HepG2 (cell line): Measurements from ENCODE around the gene POP7. TPM values are rescaled to one million over a fixed set of nuclear protein-coding genes. Genes with fewer than 3 reads are reported as not detected.

Source experiments
- ATAC-seq: fragments of 200-7000 bp; cut with Tn5 transposase; 3 replicates; pipeline ENCODE4 v1.9.1; 2020; ENCODE audit warnings: mild to moderate bottlenecking, moderate library complexity
- BruUV-seq: library from RNA; stranded (reverse); fragments of 400-500 nt; replicated peaks from 2 replicates; lab custom pipeline; 2021; lab: Mats Ljungman, UMichigan
- CTCF ChIA-PET: fragments of 300-600 bp; formaldehyde crosslinking; extraction: SDS; loops from one replicate; lab custom pipeline; 2021; ENCODE audit warnings: low total read pairs, inconsistent platforms, low intra/inter-chr PET ratio; lab: Yijun Ruan, JAX
- POLR2A ChIA-PET: fragments of 350-600 bp; sonication (Branson Sonifier 250); formaldehyde crosslinking; loops from one replicate; lab custom pipeline; 2020; ENCODE audit warnings: antibody characterized with exemption, inconsistent platforms; lab: Yijun Ruan, JAX
- DNase-seq: peaks from one replicate; pipeline ENCODE4 v3.0.0-alpha.2; 2015; ENCODE audit warnings: low spot score
- FAIRE-seq: peaks from 3 replicates; lab custom pipeline; 2011; peaks lifted over from hg19 to GRCh38; lab: Jason Lieb, UNC
- H2AFZ ChIP-seq: one replicate; pipeline ENCODE4 v1.6.1; 2011; ENCODE audit warnings: low read length, inconsistent platforms
- H3K27ac ChIP-seq: fragments of 300-600 bp; 3 replicates; pipeline ENCODE4 v1.8.0; 2011; ENCODE audit warnings: mixed run types, mild to moderate bottlenecking, mixed read lengths, low read length, inconsistent platforms; ENCODE audit not compliant: insufficient read depth; ENCODE audit errors: extremely low read length
- H3K27me3 ChIP-seq, 2 experiments: fragments of 200-600 bp in 1 of 2; 2 replicates in 1 of 2; 3 replicates in 1 of 2; pipeline versions ENCODE4 v1.6.0 to v1.8.0; 2011; ENCODE audit warnings: low read length in 2 of 2, mild to moderate bottlenecking in 2 of 2, moderate library complexity in 2 of 2, inconsistent platforms in 1 of 2; ENCODE audit not compliant: insufficient read depth in 2 of 2, control insufficient read depth in 1 of 2
- H3K36me3 ChIP-seq, 2 experiments: fragments of 200-600 bp in 1 of 2; replicated peaks in 1 of 2; 2 replicates in 1 of 2; 3 replicates in 1 of 2; pipeline versions ENCODE4 v1.5.1 to v1.8.0; 2011; ENCODE audit warnings: low read length in 2 of 2, inconsistent platforms in 1 of 2; ENCODE audit not compliant: insufficient read depth in 2 of 2, control insufficient read depth in 1 of 2
- H3K4me1 ChIP-seq: 2 replicates; pipeline ENCODE4 v1.5.1; 2012; ENCODE audit warnings: low read length, inconsistent platforms; ENCODE audit not compliant: insufficient read depth
- H3K4me2 ChIP-seq: 2 replicates; pipeline ENCODE4 v1.6.0; 2011; ENCODE audit warnings: low read depth, low read length, inconsistent platforms
- H3K4me3 ChIP-seq, 3 experiments: fragments of 200-600 bp in 1 of 3; sonication (generic), shearing (Covaris generic) in 1 of 3; replicated peaks in 1 of 3; 2 replicates each; pipeline ENCODE4 v1.5.1; 2011 to 2016; ENCODE audit warnings: low read length in 3 of 3, inconsistent platforms in 2 of 3, low read depth in 2 of 3, mild to moderate bottlenecking in 2 of 3, control low read depth in 1 of 3, mixed read lengths in 1 of 3; ENCODE audit not compliant: insufficient read depth in 1 of 3
- H3K79me2 ChIP-seq: one replicate; pipeline ENCODE4 v1.6.1; 2011; ENCODE audit warnings: low read length, inconsistent platforms; ENCODE audit not compliant: insufficient read depth
- H3K9ac ChIP-seq: 2 replicates; pipeline ENCODE4 v1.6.0; 2011; ENCODE audit warnings: mild to moderate bottlenecking, low read depth, low read length, inconsistent platforms; ENCODE audit not compliant: insufficient read depth
- H3K9me3 ChIP-seq: 2 replicates; pipeline ENCODE4 v1.5.1; 2012; ENCODE audit warnings: mild to moderate bottlenecking, low read length
- H4K20me1 ChIP-seq: 2 replicates; pipeline ENCODE4 v1.6.0; 2011; ENCODE audit warnings: inconsistent platforms, mild to moderate bottlenecking, low read length, moderate library complexity; ENCODE audit not compliant: insufficient read depth
- AGO2 ChIP-seq: fragments of 200-400 bp; formaldehyde crosslinking; optimal IDR thresholded peaks from 2 replicates; pipeline ENCODE3; 2017; ENCODE audit warnings: mild to moderate bottlenecking, low read depth, low read length, moderate library complexity
- HIVEP1 ChIP-seq: sonication (generic); formaldehyde crosslinking; IDR thresholded peaks from 2 replicates; pipeline ENCODE4 v1.4.0; 2020; ENCODE audit warnings: mild to moderate bottlenecking, missing genetic modification reagents
- PAX8 ChIP-seq: sonication (generic); formaldehyde crosslinking; IDR thresholded peaks from 2 replicates; pipeline ENCODE4 v1.8.0; 2022; ENCODE audit warnings: mild to moderate bottlenecking, missing genetic modification reagents, borderline replicate concordance
- TOPORS ChIP-seq: sonication (generic); formaldehyde crosslinking; IDR thresholded peaks from 2 replicates; pipeline ENCODE4 v1.8.0; 2023; ENCODE audit warnings: mild to moderate bottlenecking, missing genetic modification reagents
- XRCC5 ChIP-seq: fragments of 200-400 bp; formaldehyde crosslinking; optimal IDR thresholded peaks from 2 replicates; pipeline ENCODE3; 2017; ENCODE audit warnings: mild to moderate bottlenecking, low read length
- ZNF652 ChIP-seq: IDR thresholded peaks from 2 replicates; pipeline ENCODE4 v1.6.1; 2016; ENCODE audit warnings: low read depth, borderline replicate concordance
- ZNF672 ChIP-seq: sonication (generic); formaldehyde crosslinking; IDR thresholded peaks from 2 replicates; pipeline ENCODE4 v1.8.1; 2022; ENCODE audit warnings: missing genetic modification reagents
- ZNF710 ChIP-seq: sonication (generic); formaldehyde crosslinking; IDR thresholded peaks from 2 replicates; pipeline ENCODE4 v1.5.0; 2020; ENCODE audit warnings: mild to moderate bottlenecking, missing genetic modification reagents, borderline replicate concordance
- WGBS: methylation state at CpG from one replicate; pipeline ENCODE4 v1.1.6; 2017; ENCODE audit warnings: low lambda C conversion rate; 5-methylcytosine and 5-hydroxymethylcytosine counted together
- in situ Hi-C: cut with HindIII; loops from 2 replicates; pipeline ENCODE4 v1.10.0; 2017; ENCODE audit warnings: low pct_unique_long_range_greater_than_20kb; ENCODE audit not compliant: extremely low pct_ligation_motif_present
- intact Hi-C: fragments of 100-400 bp; cut with micrococcal nuclease; formaldehyde crosslinking; loops from one replicate; pipeline ENCODE4 v1.10.0; 2022; ENCODE audit not compliant: unreplicated experiment
- polyA plus RNA-seq, 8 experiments: library from polyadenylated mRNA; depleted of rRNA in 3 of 8; stranded (reverse) in 7 of 8; unstranded in 1 of 8; fragments of >200 nt; fragmentation: Illumina TruSeq in 4 of 8; extraction: Trizol in 4 of 8; gene quantifications; 2 replicates each; pipeline versions ENCODE4 v1.2.1 to v1.2.3, GENCODE V29; 2011 to 2016; ENCODE audit warnings: low read depth in 4 of 8, missing spikeins in 1 of 8, mixed read lengths in 1 of 8; ENCODE audit not compliant: insufficient read depth in 1 of 8
- total RNA-seq, 5 experiments: library from RNA; depleted of rRNA; stranded (reverse); fragments of >200 nt; fragmentation: Illumina TruSeq; extraction: Trizol; gene quantifications; 2 replicates each; pipeline ENCODE4 v1.2.3, GENCODE V29; 2016; ENCODE audit warnings: low read depth in 1 of 5

POP7 gene
- total and polyA plus RNA-seq, 2 of the 13 experiments (the other 11 are each of a cell fraction or from before 2014, with no cell fraction given) = 63.9 to 91.1 TPM

DNA sequence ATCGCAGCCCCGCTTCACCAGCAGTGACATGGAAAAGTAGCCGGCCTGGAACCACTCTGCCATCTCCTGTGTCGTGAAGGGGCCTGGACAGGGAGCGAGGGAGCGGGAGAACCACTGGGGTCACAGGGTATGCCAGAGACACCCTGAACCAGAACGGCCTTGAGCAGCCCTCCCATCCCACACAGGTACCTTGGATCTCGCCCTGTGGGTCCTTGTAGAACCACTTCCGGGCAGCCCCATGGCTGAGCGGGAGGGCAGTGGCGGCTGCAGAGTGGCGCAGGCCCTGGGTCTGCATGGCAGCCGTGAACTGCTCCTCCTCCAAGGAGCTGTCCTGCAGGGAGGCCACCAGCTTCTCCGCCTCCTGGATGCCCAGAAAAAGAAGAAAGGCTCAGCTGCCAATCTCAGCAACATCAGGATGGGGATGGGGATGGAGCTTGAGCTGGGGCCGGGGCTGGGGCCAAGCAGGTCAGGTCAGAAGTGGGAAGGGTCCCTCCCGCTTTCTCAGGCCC lies 21.3 kb upstream of the POP7 start:
- no peaks in the 10 kb centered on the region for H3K27me3 ChIP-seq
- DNase-seq (no peak), ATAC-seq (no peak), FAIRE-seq (no peak)
- intact Hi-C loops (no loop called here), in situ Hi-C loops (no loop called here)
- H3K9me3 ChIP-seq = no peaks in the 10 kb centered on the region
- POLR2A ChIA-PET = no interaction called here
- H3K36me3 ChIP-seq = peaks cover 49 to 73% of the 10 kb centered on the region in 2 experiments
- WGBS = 99% methylated on average over 12 of the region's 16 CpGs
- no TSS peak for BruUV-seq
- CTCF ChIA-PET = no interaction called here
- no peak overlapping the region for H3K9ac ChIP-seq
- peaks cover 13% of the 10 kb centered on the region; the same call in 1 of the 2 replicates for H4K20me1 ChIP-seq
- H3K27ac ChIP-seq = no peak overlapping the region
- no peak overlapping the region for H2AFZ ChIP-seq
- H3K4me3 ChIP-seq = no peak overlapping the region
- no peak overlapping the region for H3K4me2 ChIP-seq
- H3K79me2 ChIP-seq = peaks cover 11% of the 10 kb centered on the region
- TF ChIP-seq HIVEP1 (CRISPR knock-in tag) = no peak
- no peak for TF ChIP-seq ZNF710 (CRISPR knock-in tag)
- no peak for TF ChIP-seq PAX8 (CRISPR knock-in tag)
- TF ChIP-seq XRCC5 = no peak
- TF ChIP-seq ZNF652 (CRISPR knock-in tag) = no peak
- TF ChIP-seq ZNF672 (CRISPR knock-in tag) = no peak
- no peak for TF ChIP-seq TOPORS (CRISPR knock-in tag)
- TF ChIP-seq AGO2 = peak; percentile 5
- TF ChIP-seq, all 625 proteins: peak for 1
- peaks cover 8% of the 10 kb centered on the region for H3K4me1 ChIP-seq
